Left ventricle myocardium inferior (tissue), 1 donor: ENCODE data around the gene CHERP. TPM values are rescaled to one million over a fixed set of nuclear protein-coding genes. Genes with fewer than 3 reads are reported as not detected.

Source experiments
- DNase-seq: peaks from one replicate; pipeline ENCODE4 v3.0.0-alpha.2; 2020
- H3K27ac ChIP-seq: fragments of 200-600 bp; replicated peaks from 2 replicates; pipeline ENCODE4 v1.8.0; 2021
- H3K27me3 ChIP-seq: fragments of 200-600 bp; 2 replicates; pipeline ENCODE4 v1.8.0; 2021; ENCODE audit warnings: low read depth
- H3K36me3 ChIP-seq: fragments of 200-600 bp; 2 replicates; pipeline ENCODE4 v1.8.0; 2021
- H3K4me1 ChIP-seq: fragments of 200-600 bp; 2 replicates; pipeline ENCODE4 v1.8.0; 2021
- H3K4me3 ChIP-seq: fragments of 200-600 bp; 2 replicates; pipeline ENCODE4 v1.8.0; 2021; ENCODE audit warnings: mild to moderate bottlenecking, moderate library complexity
- H3K9me3 ChIP-seq: fragments of 200-600 bp; replicated peaks from 2 replicates; pipeline ENCODE4 v1.8.0; 2021
- CTCF ChIP-seq: fragments of 200-600 bp; IDR thresholded peaks from 2 replicates; pipeline ENCODE4 v1.8.0; 2021; ENCODE audit warnings: antibody characterized with exemption, mild to moderate bottlenecking, borderline replicate concordance
- intact Hi-C: fragments of 100-400 bp; cut with micrococcal nuclease; formaldehyde crosslinking; loops from one replicate; pipeline ENCODE4 v1.11.0; 2022
- total RNA-seq: library from RNA; stranded (reverse); fragmentation: NEBNext Ultra II Directional; extraction: Animal tissue kit (Norgen Biotek cat#: 25700); gene quantifications from one replicate; pipeline ENCODE4 v1.2.1, GENCODE V29; 2021
- donor health status: DM: no; HTN: yes; CAD: no; lungs with severe emphysema.

CHERP gene
- total RNA-seq, 1 donor from 2014 or later = 19.3 TPM

- no peaks in the 10 kb centered on the region for H3K27me3 ChIP-seq
- H3K4me3 ChIP-seq = peak overlapping the region; percentile 99
- H3K36me3 ChIP-seq = peaks cover 5% of the 10 kb centered on the region
- H3K27ac ChIP-seq = peak overlapping the region; percentile 95
- peaks cover 8% of the 10 kb centered on the region for H3K9me3 ChIP-seq
- peaks cover 67% of the 10 kb centered on the region for H3K4me1 ChIP-seq
- TF ChIP-seq CTCF = no peak
- DNase-seq = no peak
- intact Hi-C loops = no loop called here
Measured at GRCh38 chr19:16470541-16470910, 71.7 kb downstream of the CHERP start.

Other genes starting within 250 kb of the CHERP start
- gene KLF2, start 217.6 kb downstream of the CHERP start, total RNA-seq = 65.2 TPM
- 68.1 TPM for gene EPS15L1, start 70.5 kb downstream of the CHERP start, total RNA-seq
- not detected for gene CALR3, start 46.3 kb downstream of the CHERP start, total RNA-seq
- gene C19orf44, start 46.0 kb downstream of the CHERP start, total RNA-seq = 2.9 TPM
- gene SLC35E1, start 30.0 kb upstream of the CHERP start, total RNA-seq = 26.8 TPM
- gene MED26, start 85.8 kb upstream of the CHERP start, total RNA-seq = 4.0 TPM
- 30.8 TPM for gene SMIM7, start 117.7 kb upstream of the CHERP start, total RNA-seq
- gene TMEM38A, start 118.7 kb upstream of the CHERP start, total RNA-seq = 44.6 TPM
- not detected for gene NWD1, start 177.4 kb upstream of the CHERP start, total RNA-seq